ENCODE measurements around the gene ANXA8.

DNA sequence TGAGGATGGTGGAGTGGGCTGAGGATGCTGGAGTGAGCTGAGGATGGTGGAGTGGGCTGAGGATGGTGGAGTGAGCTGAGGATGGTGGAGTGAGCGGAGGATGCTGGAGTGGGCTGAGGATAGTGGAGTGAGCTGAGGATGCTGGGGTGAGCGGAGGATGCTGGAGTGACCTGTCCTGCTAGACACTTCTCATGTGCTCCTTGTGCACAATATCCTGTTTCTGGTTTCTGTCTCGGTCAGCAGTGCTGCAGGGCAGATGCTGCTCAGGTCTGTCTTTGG, 29.2 kb downstream of the ANXA8 start:
- no peak for TF ChIP-seq CTCF (IDR thresholded peaks at IDR 0.05)
- TF ChIP-seq POLR2A (IDR thresholded peaks at IDR 0.05): no peak
